Activated CD4-positive, alpha-beta T cell treated with anti-CD3 and anti-CD28 coated beads, Interleukin-2, amount 50 U/mL, for 48 hours (primary cell): ENCODE measurements around the gene DNAJC27.
A peak's percentile ranks its signal among the peaks of the same experiment; 100 is the strongest.
"Not testable (repeated sequence)": the region's sequence is repeated elsewhere in the genome, so short reads cannot be mapped to it uniquely, and the experiment has no call there.

Experiments
- DNase-seq, 2 experiments: peaks; one replicate each; pipeline ENCODE4 v3.0.0-alpha.2; 2020

The DNAJC27 gene

GRCh38 chr2:24971536-24972314, at the start of gene DNAJC27:
Gene DNAJC27, minus strand, starts transcription at chr2:24971955. Its CDS starts 51 bp downstream, at chr2:24971904.
- DNase-seq: peak; percentile 96 to 97

- DNase-seq: no peak
Measured at GRCh38 chr2:25018681-25019080, 46.9 kb upstream of the DNAJC27 start.

- DNase-seq: no peak
Measured at GRCh38 chr2:25014631-25015030, 42.9 kb upstream of the DNAJC27 start.

- DNase-seq: not testable (repeated sequence)
Measured at GRCh38 chr2:25011342-25011741, 39.6 kb upstream of the DNAJC27 start.

- DNase-seq: no peak
Measured at GRCh38 chr2:25009954-25010353, 38.2 kb upstream of the DNAJC27 start.

- no peak for DNase-seq
Measured at GRCh38 chr2:25002066-25002465, 30.3 kb upstream of the DNAJC27 start.

GRCh38 chr2:25001325-25001637, 29.5 kb upstream of the DNAJC27 start:
- DNase-seq: no peak

- no peak for DNase-seq
Measured at GRCh38 chr2:25000503-25001324, 29.0 kb upstream of the DNAJC27 start.

GRCh38 chr2:25000036-25000435, 28.3 kb upstream of the DNAJC27 start:
- DNase-seq: no peak

GRCh38 chr2:24999097-24999496, 27.3 kb upstream of the DNAJC27 start:
- DNase-seq: not testable (repeated sequence)

- DNase-seq: no peak
Measured at GRCh38 chr2:24994146-24994724, 22.5 kb upstream of the DNAJC27 start.

GRCh38 chr2:24993406-24994145, 21.8 kb upstream of the DNAJC27 start:
- no peak for DNase-seq

GRCh38 chr2:24986372-24986771, 14.6 kb upstream of the DNAJC27 start:
- DNase-seq: no peak

- no peak for DNase-seq
Measured at GRCh38 chr2:24985511-24985910, 13.8 kb upstream of the DNAJC27 start.

- DNase-seq: no peak
Measured at GRCh38 chr2:24984912-24985311, 13.2 kb upstream of the DNAJC27 start.

GRCh38 chr2:24981411-24982136, 9.8 kb upstream of the DNAJC27 start:
- no peak for DNase-seq

GRCh38 chr2:24978661-24979060, 6.9 kb upstream of the DNAJC27 start:
- DNase-seq: no peak

GRCh38 chr2:24977631-24978030, 5.9 kb upstream of the DNAJC27 start:
- DNase-seq: no peak

GRCh38 chr2:24973812-24974211, 2.1 kb upstream of the DNAJC27 start:
- DNase-seq: no peak

- peak; percentile 29 to 47 for DNase-seq
Measured at GRCh38 chr2:24972315-24972961, 683 bp upstream of the DNAJC27 start.

- peak; percentile 42 to 54 for DNase-seq
Measured at GRCh38 chr2:24971286-24971535, 544 bp downstream of the DNAJC27 start.
